Astrocyte (in vitro differentiated cells and primary cell): ENCODE results near the gene COL5A3. TPM values are rescaled to one million over a fixed set of nuclear protein-coding genes. Genes with fewer than 3 reads are reported as not detected.

Experiments used
- DNase-seq: peaks from one replicate; pipeline ENCODE4 v3.0.0-alpha.2; 2010; ENCODE audit warnings: low read depth
- FAIRE-seq: peaks from 2 replicates; lab custom pipeline; 2011; peaks lifted over from hg19 to GRCh38; lab: Jason Lieb, UNC
- H2AFZ ChIP-seq: 2 replicates; pipeline ENCODE4 v1.6.0; 2012; ENCODE audit warnings: low read depth, low read length, inconsistent platforms
- H3K27ac ChIP-seq: 2 replicates; pipeline ENCODE4 v1.5.1; 2011; ENCODE audit warnings: low read depth, low read length, inconsistent platforms
- H3K27me3 ChIP-seq: 2 replicates; pipeline ENCODE4 v1.6.0; 2011; ENCODE audit warnings: low read length, inconsistent platforms; ENCODE audit not compliant: insufficient read depth
- H3K36me3 ChIP-seq: 2 replicates; pipeline ENCODE4 v1.5.1; 2011; ENCODE audit warnings: low read length, inconsistent platforms; ENCODE audit not compliant: insufficient read depth
- H3K4me1 ChIP-seq: 2 replicates; pipeline ENCODE4 v1.5.1; 2011; ENCODE audit warnings: low read length, inconsistent platforms; ENCODE audit not compliant: insufficient read depth
- H3K4me2 ChIP-seq: 2 replicates; pipeline ENCODE4 v1.6.0; 2012; ENCODE audit warnings: low read length, inconsistent platforms
- H3K4me3 ChIP-seq: 2 replicates; pipeline ENCODE4 v1.5.1; 2011; ENCODE audit warnings: low read depth, mild to moderate bottlenecking, low read length, inconsistent platforms; ENCODE audit not compliant: insufficient read depth
- H3K79me2 ChIP-seq: 2 replicates; pipeline ENCODE4 v1.6.0; 2012; ENCODE audit warnings: mild to moderate bottlenecking, low read length, inconsistent platforms; ENCODE audit not compliant: insufficient read depth
- H3K9ac ChIP-seq: 2 replicates; pipeline ENCODE4 v1.6.0; 2012; ENCODE audit warnings: mild to moderate bottlenecking, low read length, inconsistent platforms
- H3K9me3 ChIP-seq: 2 replicates; pipeline ENCODE4 v1.5.1; 2012; ENCODE audit warnings: low read depth, mild to moderate bottlenecking, low read length, inconsistent platforms; ENCODE audit not compliant: insufficient read depth
- H4K20me1 ChIP-seq: 2 replicates; pipeline ENCODE4 v1.6.0; 2012; ENCODE audit warnings: low read length, inconsistent platforms; ENCODE audit not compliant: insufficient read depth
- H3K27ac Mint-ChIP-seq: one replicate; pipeline ENCODE4 v1.8.0; 2021; ENCODE audit warnings: mild to moderate bottlenecking, mixed read lengths; ENCODE audit not compliant: unreplicated experiment
- H3K27me3 Mint-ChIP-seq: one replicate; pipeline ENCODE4 v1.8.0; 2021; ENCODE audit warnings: low read depth, mixed read lengths; ENCODE audit not compliant: unreplicated experiment
- H3K36me3 Mint-ChIP-seq: one replicate; pipeline ENCODE4 v1.8.0; 2021; ENCODE audit warnings: low read depth, mixed read lengths; ENCODE audit not compliant: unreplicated experiment
- H3K4me1 Mint-ChIP-seq: one replicate; pipeline ENCODE4 v1.8.0; 2021; ENCODE audit warnings: low read depth, mixed read lengths; ENCODE audit not compliant: unreplicated experiment
- H3K4me3 Mint-ChIP-seq: one replicate; pipeline ENCODE4 v1.8.0; 2021; ENCODE audit warnings: mild to moderate bottlenecking, moderate library complexity, mixed read lengths; ENCODE audit not compliant: unreplicated experiment
- H3K9me3 Mint-ChIP-seq: one replicate; pipeline ENCODE4 v1.8.0; 2021; ENCODE audit warnings: mild to moderate bottlenecking, mixed read lengths; ENCODE audit not compliant: unreplicated experiment
- CTCF ChIP-seq: IDR thresholded peaks from 2 replicates; pipeline ENCODE4 v1.5.1; 2011; ENCODE audit warnings: low read depth, mild to moderate bottlenecking, inconsistent platforms, low read length, moderate library complexity; ENCODE audit not compliant: insufficient read depth
- EZH2 ChIP-seq: IDR thresholded peaks from 2 replicates; pipeline ENCODE4 v1.6.1; 2012; ENCODE audit warnings: mild to moderate bottlenecking, low read length, inconsistent platforms; ENCODE audit not compliant: insufficient read depth
- total RNA-seq: library from RNA; stranded (reverse); gene quantifications from 2 replicates; pipeline ENCODE4 v1.2.1, GENCODE V29; 2021

Gene COL5A3
- total RNA-seq, 1 donor from 2014 or later, result 22.2 TPM

DNA sequence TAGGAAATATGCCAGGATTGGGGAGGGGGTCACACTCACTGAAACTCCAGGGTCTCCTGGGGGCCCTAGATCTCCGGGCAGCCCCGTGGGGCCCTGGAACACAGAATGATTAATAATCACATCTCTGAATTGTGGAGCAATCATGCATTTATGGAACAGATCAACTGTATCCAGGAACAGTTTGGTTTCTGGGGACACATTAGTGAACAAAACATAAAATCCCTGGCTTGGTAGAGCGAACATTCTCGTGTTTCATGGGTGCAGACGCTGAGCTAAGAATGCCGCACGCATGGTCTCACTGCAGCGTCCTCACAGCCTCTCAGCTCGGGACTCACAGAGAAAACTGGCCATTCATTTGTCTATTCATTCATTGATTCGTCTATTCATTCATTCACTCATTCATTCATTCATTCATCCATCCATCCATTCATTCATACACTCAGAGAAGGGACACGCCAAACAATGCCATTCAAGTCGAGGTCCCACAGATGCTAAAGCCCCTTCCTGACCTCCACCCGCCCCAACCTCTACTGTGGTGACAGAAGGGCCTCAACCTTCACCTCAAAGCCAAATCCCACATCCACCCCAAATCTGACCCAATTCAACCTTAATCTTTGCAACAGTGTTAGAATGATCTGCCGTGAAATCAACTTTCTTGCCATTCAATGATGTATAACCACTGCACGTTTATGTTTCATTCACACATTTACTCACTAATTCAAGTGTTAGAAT is 39.0 kb downstream of the COL5A3 start:
- H3K4me3 ChIP-seq, result no peak overlapping the region
- FAIRE-seq, result no peak
- H3K9me3 Mint-ChIP-seq, result peaks cover 7% of the 10 kb centered on the region

GRCh38 chr19:9970481-9970880 is 39.8 kb downstream of the COL5A3 start:
- H3K36me3 ChIP-seq, result no peaks in the 10 kb centered on the region
- no peaks in the 10 kb centered on the region for H3K79me2 ChIP-seq
- no peak overlapping the region for H3K4me3 ChIP-seq
- TF ChIP-seq CTCF, result no peak
- no peak for TF ChIP-seq EZH2
- H3K4me1 ChIP-seq, result no peaks in the 10 kb centered on the region
- no peak overlapping the region for H2AFZ ChIP-seq
- DNase-seq (no peak), FAIRE-seq (no peak)
- H3K9me3 Mint-ChIP-seq, result peaks cover 7% of the 10 kb centered on the region
- no peak overlapping the region for H3K27ac Mint-ChIP-seq
- no peaks in the 10 kb centered on the region for H4K20me1 ChIP-seq
- H3K4me3 Mint-ChIP-seq, result no peak overlapping the region
- no peak overlapping the region for H3K27ac ChIP-seq
- H3K4me1 Mint-ChIP-seq, result no peaks in the 10 kb centered on the region
- H3K36me3 Mint-ChIP-seq, result peaks cover 32% of the 10 kb centered on the region
- H3K27me3 Mint-ChIP-seq, result peaks cover 33% of the 10 kb centered on the region
- peaks cover 7% of the 10 kb centered on the region for H3K27me3 ChIP-seq
- no peak overlapping the region for H3K4me2 ChIP-seq
- no peaks in the 10 kb centered on the region for H3K9me3 ChIP-seq
- H3K9ac ChIP-seq, result no peak overlapping the region

More for the DNA sequence above, 39.0 kb downstream of the COL5A3 start:
- Histone ChIP-seq H3K27me3 (peaks cover 5% of the 10 kb centered on the region), H4K20me1 (no peaks in the 10 kb centered on the region), H3K4me2 (no peak overlapping the region), H2AFZ (no peak overlapping the region), H3K9me3 (no peaks in the 10 kb centered on the region), H3K79me2 (no peaks in the 10 kb centered on the region), H3K9ac (no peak overlapping the region), H3K36me3 (no peaks in the 10 kb centered on the region), H3K27ac (no peak overlapping the region), H3K4me1 (no peaks in the 10 kb centered on the region)
- Mint-ChIP-seq H3K4me3 (no peak overlapping the region), H3K27me3 (peaks cover 28% of the 10 kb centered on the region), H3K4me1 (no peaks in the 10 kb centered on the region), H3K27ac (no peak overlapping the region), H3K36me3 (peaks cover 27% of the 10 kb centered on the region)
- DNase-seq, result no peak
- no peak for TF ChIP-seq CTCF
- TF ChIP-seq EZH2, result no peak

- no peaks in the 10 kb centered on the region for H4K20me1 ChIP-seq
- H3K79me2 ChIP-seq, result no peaks in the 10 kb centered on the region
- H3K4me1 ChIP-seq, result no peaks in the 10 kb centered on the region
- peaks cover 33% of the 10 kb centered on the region for H3K27me3 Mint-ChIP-seq
- no peaks in the 10 kb centered on the region for H3K4me1 Mint-ChIP-seq
- H3K9me3 ChIP-seq, result no peaks in the 10 kb centered on the region
- TF ChIP-seq EZH2, result no peak
- TF ChIP-seq CTCF, result no peak
- H3K36me3 ChIP-seq, result no peaks in the 10 kb centered on the region
- H3K4me2 ChIP-seq, result no peak overlapping the region
- no peak overlapping the region for H3K27ac Mint-ChIP-seq
- H3K36me3 Mint-ChIP-seq, result peaks cover 32% of the 10 kb centered on the region
- no peak for FAIRE-seq
- H3K9ac ChIP-seq, result no peak overlapping the region
- H3K4me3 ChIP-seq, result no peak overlapping the region
- peaks cover 7% of the 10 kb centered on the region for H3K27me3 ChIP-seq
- H2AFZ ChIP-seq, result no peak overlapping the region
- no peak overlapping the region for H3K27ac ChIP-seq
- peaks cover 7% of the 10 kb centered on the region for H3K9me3 Mint-ChIP-seq
- DNase-seq, result no peak
- no peak overlapping the region for H3K4me3 Mint-ChIP-seq
Measured at GRCh38 chr19:9969688-9969975, 40.7 kb downstream of the COL5A3 start.
